Inflammatory macrophage (primary cell): ENCODE data around the gene MNS1.
"Not testable (repeated sequence)": the region's sequence is repeated elsewhere in the genome, so short reads cannot be mapped to it uniquely, and the experiment has no call there.

Source experiments
- DNase-seq, 2 donors: peaks; one replicate each; pipeline ENCODE4 v3.0.0-alpha.2; 2020 to 2022
- total RNA-seq, 18 experiments: gene quantifications; one replicate each; lab custom pipeline; 2026; ENCODE audit warnings: mixed read lengths in 6 of 18, inconsistent platforms in 2 of 18; lab: John Stamatoyannopoulos, UW

The MNS1 gene
- 0.13 to 3.0 (median 1.4) reads per million in 18 experiments for total RNA-seq

GRCh38 chr15:56464893-56465520 lies at the start of gene MNS1:
Gene MNS1, minus strand, starts transcription at chr15:56465137. Its CDS starts 165 bp downstream, at chr15:56464972.
- DNase-seq = peak; percentile 95 to 96

- peak; percentile 39 to 71 for DNase-seq
Observed at GRCh38 chr15:56496635-56497034, 31.7 kb upstream of the MNS1 start.

- DNase-seq = no peak
Observed at GRCh38 chr15:56495533-56495932, 30.6 kb upstream of the MNS1 start.

- DNase-seq = no peak
Observed at GRCh38 chr15:56495053-56495452, 30.1 kb upstream of the MNS1 start.

GRCh38 chr15:56492791-56493555 lies 28.0 kb upstream of the MNS1 start:
- DNase-seq = no peak

- no peak for DNase-seq
Observed at GRCh38 chr15:56492236-56492635, 27.3 kb upstream of the MNS1 start.

GRCh38 chr15:56491110-56491722 lies 26.3 kb upstream of the MNS1 start:
- DNase-seq = peak; percentile 74 to 78

- DNase-seq = no peak
Observed at GRCh38 chr15:56490461-56490860, 25.5 kb upstream of the MNS1 start.

- peak; percentile 58 to 77 for DNase-seq
Observed at GRCh38 chr15:56486206-56486605, 21.3 kb upstream of the MNS1 start.

- DNase-seq = not testable (repeated sequence)
Observed at GRCh38 chr15:56485426-56485825, 20.5 kb upstream of the MNS1 start.

- DNase-seq = no peak
Observed at GRCh38 chr15:56484287-56484686, 19.4 kb upstream of the MNS1 start.

- no peak for DNase-seq
Observed at GRCh38 chr15:56475351-56475750, 10.4 kb upstream of the MNS1 start.

GRCh38 chr15:56473017-56473416 lies 8.1 kb upstream of the MNS1 start:
- DNase-seq = no peak

GRCh38 chr15:56472278-56472677 lies 7.3 kb upstream of the MNS1 start:
- no peak for DNase-seq

GRCh38 chr15:56471440-56472069 lies 6.6 kb upstream of the MNS1 start:
- no peak for DNase-seq

GRCh38 chr15:56469483-56469882 lies 4.5 kb upstream of the MNS1 start:
- DNase-seq = peak; percentile 18 to 31

- peak; percentile 35 to 52 for DNase-seq
Observed at GRCh38 chr15:56468401-56468800, 3.5 kb upstream of the MNS1 start.

- DNase-seq = no peak
Observed at GRCh38 chr15:56467616-56468015, 2.7 kb upstream of the MNS1 start.

- no peak for DNase-seq
Observed at GRCh38 chr15:56460947-56461346, 4.0 kb downstream of the MNS1 start.

- DNase-seq = peak; percentile 27 to 57
Observed at GRCh38 chr15:56460071-56460470, 4.9 kb downstream of the MNS1 start.

- DNase-seq = no peak
Observed at GRCh38 chr15:56459096-56459495, 5.8 kb downstream of the MNS1 start.

GRCh38 chr15:56456229-56456628 lies 8.7 kb downstream of the MNS1 start:
- no peak for DNase-seq

GRCh38 chr15:56454836-56455235 lies 10.1 kb downstream of the MNS1 start:
- DNase-seq = no peak
